SK-N-SH (cell line): ENCODE results near the gene DGLUCY. TPM values are rescaled to one million over a fixed set of nuclear protein-coding genes. Genes with fewer than 3 reads are reported as not detected.

ENCODE experiments used
- CTCF ChIA-PET: fragments of 300-600, 350-600 bp; formaldehyde crosslinking; extraction: SDS; loops from one replicate; lab custom pipeline; 2021; lab: Yijun Ruan, JAX
- POLR2A ChIA-PET: fragments of 350-600 bp; sonication (Branson Sonifier 250); formaldehyde crosslinking; extraction: SDS; loops from one replicate; lab custom pipeline; 2020; ENCODE audit warnings: antibody characterized with exemption, inconsistent platforms; lab: Yijun Ruan, JAX
- DNase-seq: peaks from one replicate; pipeline ENCODE4 v3.0.0; 2012
- H2AFZ ChIP-seq: fragments of 200-600 bp; sonication (generic); 2 replicates; pipeline ENCODE4 v1.8.1; 2016; ENCODE audit warnings: antibody characterized with exemption, mild to moderate bottlenecking, low read depth
- H3F3A ChIP-seq: fragments of 200-600 bp; sonication (generic); replicated peaks from 2 replicates; pipeline ENCODE3; 2016; ENCODE audit warnings: antibody characterized with exemption, mild to moderate bottlenecking; ENCODE audit not compliant: insufficient read depth
- H3K27ac ChIP-seq, 2 experiments: fragments of 200-500 bp in 1 of 2; fragments of 200-600 bp in 1 of 2; sonication (Bioruptor generic) in 1 of 2; sonication (generic), shearing (Covaris generic) in 1 of 2; 2 replicates each; pipeline versions ENCODE4 v1.5.1 to v1.6.1; 2014 to 2016; ENCODE audit warnings: low read depth in 2 of 2, inconsistent platforms in 1 of 2, low read length in 1 of 2, mild to moderate bottlenecking in 1 of 2, mixed read lengths in 1 of 2
- H3K27me3 ChIP-seq: fragments of 200-600 bp; sonication (generic), shearing (Covaris generic); 2 replicates; pipeline ENCODE4 v1.6.1; 2016; ENCODE audit warnings: mixed run types; ENCODE audit not compliant: insufficient read depth
- H3K36me3 ChIP-seq, 2 experiments: fragments of 200-500 bp in 1 of 2; fragments of 200-600 bp in 1 of 2; sonication (Bioruptor generic) in 1 of 2; sonication (generic) in 1 of 2; replicated peaks in 1 of 2; 2 replicates each; pipeline versions ENCODE3 to v1.5.1; 2014 to 2016; ENCODE audit warnings: low read length in 1 of 2, mild to moderate bottlenecking in 1 of 2; ENCODE audit not compliant: insufficient read depth in 2 of 2, control insufficient read depth in 1 of 2
- H3K4me1 ChIP-seq, 2 experiments: fragments of 200-500 bp in 1 of 2; fragments of 200-600 bp in 1 of 2; sonication (Bioruptor generic) in 1 of 2; sonication (generic), shearing (Covaris generic) in 1 of 2; 2 replicates each; pipeline versions ENCODE4 v1.5.1 to v1.6.1; 2014 to 2016; ENCODE audit warnings: low read depth in 1 of 2, low read length in 1 of 2, mixed run types in 1 of 2; ENCODE audit not compliant: insufficient read depth in 2 of 2, control insufficient read depth in 1 of 2
- H3K4me2 ChIP-seq: fragments of 200-600 bp; sonication (generic), shearing (Covaris generic); 2 replicates; pipeline ENCODE4 v1.6.1; 2017; ENCODE audit warnings: mixed run types
- H3K4me3 ChIP-seq, 2 experiments: fragments of 200-500 bp in 1 of 2; fragments of 200-600 bp in 1 of 2; sonication (Bioruptor generic) in 1 of 2; sonication (generic), shearing (Covaris generic) in 1 of 2; 2 replicates each; pipeline versions ENCODE4 v1.5.1 to v1.8.1; 2014 to 2016; ENCODE audit warnings: low read depth in 2 of 2, inconsistent platforms in 1 of 2, low read length in 1 of 2, mild to moderate bottlenecking in 1 of 2, mixed read lengths in 1 of 2, moderate library complexity in 1 of 2
- H3K79me2 ChIP-seq: fragments of 200-600 bp; sonication (generic); 2 replicates; pipeline ENCODE4 v1.8.1; 2017; ENCODE audit warnings: mild to moderate bottlenecking; ENCODE audit not compliant: insufficient read depth
- H3K9ac ChIP-seq: fragments of 200-600 bp; sonication (generic); 2 replicates; pipeline ENCODE4 v1.6.1; 2017; ENCODE audit warnings: mixed run types
- H3K9me2 ChIP-seq: fragments of 200-600 bp; sonication (generic); 2 replicates; pipeline ENCODE4 v1.6.1; 2017; ENCODE audit warnings: mixed run types
- H3K9me3 ChIP-seq: fragments of 200-600 bp; sonication (generic); 2 replicates; pipeline ENCODE4 v1.6.1; 2017; ENCODE audit warnings: mixed run types, mild to moderate bottlenecking, moderate library complexity
- H4K20me1 ChIP-seq: fragments of 200-600 bp; sonication (generic); 2 replicates; pipeline ENCODE4 v1.6.1; 2017; ENCODE audit warnings: mild to moderate bottlenecking, mixed run types; ENCODE audit not compliant: insufficient read depth
- CHD2 ChIP-seq: fragments of 150-350 bp; IDR thresholded peaks from 2 replicates; pipeline ENCODE4 v1.6.1; 2018; ENCODE audit warnings: low read length; ENCODE audit not compliant: partially characterized antibody
- EP300 ChIP-seq, 2 experiments: IDR thresholded peaks; 2 replicates each; pipeline versions ENCODE4 v1.4.0 to v1.6.1; 2012; ENCODE audit warnings: borderline replicate concordance in 1 of 2, low read depth in 1 of 2, low read length in 1 of 2
- FOSL2 ChIP-seq: IDR thresholded peaks from 2 replicates; pipeline ENCODE4 v1.4.0; 2012; ENCODE audit warnings: low read depth, mild to moderate bottlenecking, moderate library complexity, borderline replicate concordance
- FOXM1 ChIP-seq: IDR thresholded peaks from 2 replicates; pipeline ENCODE4 v1.4.0; 2012; ENCODE audit warnings: low read depth, mild to moderate bottlenecking
- GABPA ChIP-seq: IDR thresholded peaks from 2 replicates; pipeline ENCODE4 v1.4.0; 2012; ENCODE audit warnings: low read depth, mild to moderate bottlenecking
- GATA2 ChIP-seq: sonication (generic); formaldehyde crosslinking; IDR thresholded peaks from 2 replicates; pipeline ENCODE4 v1.5.0; 2020; ENCODE audit warnings: mild to moderate bottlenecking, missing genetic modification reagents
- MAX ChIP-seq: IDR thresholded peaks from 2 replicates; pipeline ENCODE4 v1.4.0; 2012; ENCODE audit warnings: low read depth
- MEF2A ChIP-seq: IDR thresholded peaks from 2 replicates; pipeline ENCODE4 v1.4.0; 2012; ENCODE audit warnings: low read depth, borderline replicate concordance
- NRF1 ChIP-seq: IDR thresholded peaks from 2 replicates; pipeline ENCODE4 v1.6.1; 2012; ENCODE audit warnings: low read depth, mild to moderate bottlenecking, low read length
- PBX3 ChIP-seq: IDR thresholded peaks from 2 replicates; pipeline ENCODE4; 2012
- RFX5 ChIP-seq: IDR thresholded peaks from 2 replicates; pipeline ENCODE4 v1.6.1; 2012; ENCODE audit warnings: mild to moderate bottlenecking, improper control_type of control experiment, low read length
- RXRA ChIP-seq: IDR thresholded peaks from 2 replicates; pipeline ENCODE4 v1.4.0; 2012; ENCODE audit warnings: low read depth, mild to moderate bottlenecking, borderline replicate concordance
- TCF12 ChIP-seq: IDR thresholded peaks from 2 replicates; pipeline ENCODE4 v1.4.0; 2012
- TEAD4 ChIP-seq: IDR thresholded peaks from 2 replicates; pipeline ENCODE4 v1.4.0; 2012; ENCODE audit warnings: mild to moderate bottlenecking, borderline replicate concordance; ENCODE audit not compliant: insufficient read depth
- WGBS: methylation state at CpG from one replicate; pipeline ENCODE4 v1.1.6; 2017; ENCODE audit warnings: low lambda C conversion rate; 5-methylcytosine and 5-hydroxymethylcytosine counted together
- polyA plus RNA-seq, 3 experiments: library from polyadenylated mRNA; depleted of rRNA; stranded (reverse); fragments of >200 nt; gene quantifications; 2 replicates each; pipeline ENCODE4 v1.2.3, GENCODE V29; 2012
- TF ChIP-seq, protein P1 (sequence below): IDR thresholded peaks from 2 replicates; pipeline ENCODE4 v1.4.0; 2012; ENCODE audit warnings: low read depth, borderline replicate concordance
- TF ChIP-seq, protein P2 (sequence below): IDR thresholded peaks from 2 replicates; pipeline ENCODE4 v1.4.0; 2012; ENCODE audit warnings: low read depth, borderline replicate concordance

The DGLUCY gene
- polyA plus RNA-seq, 1 of the 3 experiments (the other 2 are of a cell fraction), result 17.2 TPM

GRCh38 chr14:91089958-91090535, 23.8 kb upstream of the DGLUCY start:
- WGBS, result 59% methylated on average over 7 of the region's 7 CpGs
- CTCF ChIA-PET, result no interaction called here
- H4K20me1 ChIP-seq, result no peaks in the 10 kb centered on the region
- H2AFZ ChIP-seq, result no peak overlapping the region
- H3K4me2 ChIP-seq, result no peak overlapping the region
- POLR2A ChIA-PET, result no interaction called here
- no peaks in the 10 kb centered on the region; the same call in 1 of the 2 replicates for H3K27me3 ChIP-seq
- no peaks in the 10 kb centered on the region for H3K9me2 ChIP-seq
- H3F3A ChIP-seq, result no peaks in the 10 kb centered on the region
- H3K36me3 ChIP-seq, result no peaks in the 10 kb centered on the region
- no peak for TF ChIP-seq EP300 (IDR thresholded peaks at IDR 0.05; ENCODE audit: borderline replicate concordance in 1 of 2, low read depth in 1 of 2, low read length in 1 of 2)
- TF ChIP-seq FOSL2, result no peak
- no peak for TF ChIP-seq TEAD4
- no peak for TF ChIP-seq MEF2A
- no peak for TF ChIP-seq FOXM1
- no peak for TF ChIP-seq NRF1
- TF ChIP-seq RFX5, result no peak
- TF ChIP-seq CHD2, result no peak
- TF ChIP-seq, protein P1, sequence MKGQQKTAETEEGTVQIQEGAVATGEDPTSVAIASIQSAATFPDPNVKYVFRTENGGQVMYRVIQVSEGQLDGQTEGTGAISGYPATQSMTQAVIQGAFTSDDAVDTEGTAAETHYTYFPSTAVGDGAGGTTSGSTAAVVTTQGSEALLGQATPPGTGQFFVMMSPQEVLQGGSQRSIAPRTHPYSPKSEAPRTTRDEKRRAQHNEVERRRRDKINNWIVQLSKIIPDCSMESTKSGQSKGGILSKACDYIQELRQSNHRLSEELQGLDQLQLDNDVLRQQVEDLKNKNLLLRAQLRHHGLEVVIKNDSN, result no peak
- TF ChIP-seq PBX3, result no peak
- TF ChIP-seq MAX, result no peak
- no peak for TF ChIP-seq GATA2 (CRISPR knock-in tag)
- TF ChIP-seq, protein P2, sequence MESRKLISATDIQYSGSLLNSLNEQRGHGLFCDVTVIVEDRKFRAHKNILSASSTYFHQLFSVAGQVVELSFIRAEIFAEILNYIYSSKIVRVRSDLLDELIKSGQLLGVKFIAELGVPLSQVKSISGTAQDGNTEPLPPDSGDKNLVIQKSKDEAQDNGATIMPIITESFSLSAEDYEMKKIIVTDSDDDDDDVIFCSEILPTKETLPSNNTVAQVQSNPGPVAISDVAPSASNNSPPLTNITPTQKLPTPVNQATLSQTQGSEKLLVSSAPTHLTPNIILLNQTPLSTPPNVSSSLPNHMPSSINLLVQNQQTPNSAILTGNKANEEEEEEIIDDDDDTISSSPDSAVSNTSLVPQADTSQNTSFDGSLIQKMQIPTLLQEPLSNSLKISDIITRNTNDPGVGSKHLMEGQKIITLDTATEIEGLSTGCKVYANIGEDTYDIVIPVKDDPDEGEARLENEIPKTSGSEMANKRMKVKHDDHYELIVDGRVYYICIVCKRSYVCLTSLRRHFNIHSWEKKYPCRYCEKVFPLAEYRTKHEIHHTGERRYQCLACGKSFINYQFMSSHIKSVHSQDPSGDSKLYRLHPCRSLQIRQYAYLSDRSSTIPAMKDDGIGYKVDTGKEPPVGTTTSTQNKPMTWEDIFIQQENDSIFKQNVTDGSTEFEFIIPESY, result no peak
- TF ChIP-seq GABPA, result no peak
- no peak for TF ChIP-seq RXRA
- no peak for TF ChIP-seq TCF12
- H3K4me3 ChIP-seq, result no peak overlapping the region
- H3K9ac ChIP-seq, result no peak overlapping the region
- no peak for DNase-seq
- H3K27ac ChIP-seq, result no peak overlapping the region
- H3K4me1 ChIP-seq, result peaks cover 0 to 8% of the 10 kb centered on the region in 2 experiments; a peak in 1 of 4 replicates
- no peaks in the 10 kb centered on the region for H3K9me3 ChIP-seq
- H3K79me2 ChIP-seq, result no peaks in the 10 kb centered on the region
